ENCODE results near the gene PRRT1B.
"Not testable (repeated sequence)": the region's sequence is repeated elsewhere in the genome, so short reads cannot be mapped to it uniquely, and the experiment has no call there.

PRRT1B gene

DNA sequence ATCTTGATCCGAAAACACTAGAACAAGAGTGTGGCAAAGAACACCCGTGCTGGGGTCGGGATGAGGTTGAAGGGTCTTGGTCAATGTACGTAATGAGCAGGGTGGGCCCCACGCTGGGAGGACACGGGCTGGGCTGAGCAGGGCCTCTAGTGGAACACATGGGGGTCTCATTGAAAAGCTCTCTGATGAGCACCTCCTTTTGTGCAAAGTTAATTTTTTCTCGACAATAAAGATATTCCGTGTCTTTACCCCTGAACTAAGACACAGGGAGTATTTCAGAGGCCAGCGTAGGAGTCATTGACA, 22.3 kb upstream of the PRRT1B start:
- DNase-seq = no peak

DNA sequence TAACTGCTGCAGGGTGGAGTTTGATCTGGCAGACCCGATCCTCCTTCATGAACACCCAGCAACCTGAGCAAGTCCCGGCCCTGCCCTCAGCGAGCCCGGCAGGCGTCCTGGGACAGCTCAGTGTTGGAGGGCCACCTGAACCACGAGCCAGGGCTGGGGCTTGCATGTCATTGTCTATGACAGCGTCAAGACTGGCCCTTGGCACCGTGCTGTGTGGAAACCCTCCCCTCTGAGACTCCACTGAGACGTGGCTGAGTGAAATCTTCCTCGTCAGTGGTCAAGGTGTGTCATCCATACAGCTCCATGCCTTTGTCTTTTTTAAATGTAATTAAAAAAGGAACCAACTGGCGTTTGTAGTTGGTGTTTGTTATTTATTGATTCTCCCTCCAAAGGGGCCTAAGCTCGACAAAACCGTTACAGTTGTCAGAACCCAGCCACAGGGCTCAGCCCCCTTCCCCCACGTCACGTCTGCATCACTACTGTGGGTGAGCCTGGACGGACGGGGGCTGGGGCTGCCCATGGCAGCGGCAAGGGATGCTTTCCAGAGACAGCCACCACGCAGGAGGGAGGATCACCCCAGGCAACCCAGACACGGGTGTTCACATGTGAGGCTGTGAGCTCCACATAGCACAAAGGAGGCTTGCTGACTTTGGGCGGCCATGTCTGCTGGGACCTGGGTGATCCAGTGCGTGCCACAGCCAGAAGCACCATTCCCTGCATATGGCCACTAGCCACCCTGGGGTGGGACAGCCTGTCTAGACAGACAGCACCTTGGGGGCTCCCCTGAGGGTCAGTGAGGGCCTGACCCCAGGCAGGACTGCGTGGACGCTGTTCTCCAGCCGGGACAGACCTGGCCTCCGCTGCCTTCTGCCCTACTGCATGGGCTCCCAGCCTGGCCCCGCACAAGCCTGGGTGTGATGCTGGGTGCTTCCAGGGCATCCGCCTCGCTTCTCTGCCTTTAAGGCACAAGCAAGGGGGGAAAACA, 21.6 kb upstream of the PRRT1B start:
- DNase-seq = no peak

DNA sequence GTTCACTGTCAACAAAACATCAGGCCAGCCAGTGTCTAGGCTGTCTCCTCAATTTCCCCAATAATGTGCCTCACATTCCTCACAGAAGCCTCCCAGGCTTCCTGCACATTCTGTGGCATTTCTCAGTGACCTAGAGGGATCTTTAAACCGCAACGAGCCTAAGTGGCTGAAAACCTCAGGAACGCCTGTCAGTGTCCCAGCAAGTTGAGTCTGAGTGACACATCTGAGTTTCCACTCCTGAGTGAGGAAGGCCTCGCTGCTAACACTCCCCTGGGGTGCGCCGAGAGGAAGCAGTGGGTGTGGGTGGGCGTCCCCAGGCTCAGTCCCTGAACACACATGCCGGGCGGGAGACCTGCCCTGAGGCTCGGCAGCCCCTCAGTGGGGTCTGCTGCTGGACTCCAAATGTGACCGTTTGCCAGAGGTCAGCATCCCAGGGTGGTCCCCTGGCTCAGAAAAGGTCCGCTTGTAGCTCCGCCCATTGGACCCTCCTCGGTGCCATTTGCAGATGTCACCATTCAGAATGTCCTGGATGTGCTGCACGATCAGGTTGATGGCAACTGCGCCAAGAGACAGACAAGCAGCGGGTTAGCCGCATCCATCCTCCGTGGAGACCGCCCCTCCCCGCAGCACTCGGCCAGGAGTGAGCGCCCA, 20.5 kb upstream of the PRRT1B start:
- DNase-seq = no peak

DNA sequence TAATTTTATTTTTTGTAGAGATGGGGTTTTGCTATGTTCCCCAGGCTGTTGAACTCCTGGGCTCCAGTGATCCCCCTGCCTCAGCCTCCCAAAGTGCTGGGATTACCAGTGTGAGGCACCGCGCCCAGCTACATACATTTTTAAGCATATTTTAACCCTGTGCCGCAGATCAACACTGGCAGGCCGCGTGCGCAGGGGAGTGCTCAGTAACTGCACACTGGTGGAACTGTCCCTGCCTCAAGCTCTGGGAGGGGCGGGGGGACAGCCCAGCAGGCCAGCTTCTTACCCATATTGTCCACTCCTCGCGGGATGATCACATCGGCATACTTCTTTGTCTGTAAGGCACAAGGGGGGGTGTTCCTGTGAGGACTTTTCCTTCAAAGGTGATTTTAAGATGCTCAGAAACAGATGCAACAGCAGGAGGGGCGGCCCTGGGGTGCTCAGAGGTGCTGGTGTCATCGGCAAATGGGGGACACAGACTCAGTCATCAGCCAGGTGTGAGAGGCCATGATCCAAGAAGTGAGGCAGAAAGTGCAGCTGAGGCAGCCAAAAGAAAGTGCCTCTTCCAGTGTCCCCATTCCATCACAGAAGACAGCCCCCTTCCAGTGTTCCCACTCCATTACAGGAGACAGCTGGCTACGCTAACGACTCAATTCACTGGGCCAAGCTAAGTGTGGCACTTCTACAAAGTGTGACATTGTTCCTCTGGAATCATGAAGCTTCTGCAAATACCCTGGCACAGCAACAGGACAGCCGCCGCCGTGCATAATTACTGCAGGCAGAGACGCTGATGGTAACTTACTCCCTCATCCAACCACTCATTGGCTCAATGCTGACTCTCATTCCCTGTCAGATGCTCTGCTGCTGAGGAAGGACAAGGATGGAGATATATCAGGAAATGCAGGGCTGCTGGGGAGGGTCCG, 19.4 kb upstream of the PRRT1B start:
- no peak for DNase-seq

DNA sequence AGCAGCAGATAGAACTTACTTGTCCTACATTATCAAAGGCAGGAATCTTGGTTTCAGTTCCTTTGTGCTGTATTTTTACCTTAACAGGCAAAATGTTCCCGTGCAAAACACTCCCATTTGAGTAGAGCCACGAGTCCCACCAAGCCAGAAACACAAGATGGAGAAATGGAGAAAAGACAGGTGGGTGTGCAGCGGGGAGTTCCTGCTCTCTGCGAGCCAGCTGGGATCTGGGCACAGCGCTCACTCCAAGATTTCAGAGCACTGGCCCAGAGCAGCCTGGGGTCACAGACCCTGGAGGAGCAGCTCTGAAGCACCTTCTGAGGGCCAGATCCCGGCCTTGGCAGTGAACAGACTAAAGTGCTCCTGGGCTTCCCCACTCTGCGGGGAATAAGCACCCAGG, 17.1 kb upstream of the PRRT1B start:
- DNase-seq = no peak

DNA sequence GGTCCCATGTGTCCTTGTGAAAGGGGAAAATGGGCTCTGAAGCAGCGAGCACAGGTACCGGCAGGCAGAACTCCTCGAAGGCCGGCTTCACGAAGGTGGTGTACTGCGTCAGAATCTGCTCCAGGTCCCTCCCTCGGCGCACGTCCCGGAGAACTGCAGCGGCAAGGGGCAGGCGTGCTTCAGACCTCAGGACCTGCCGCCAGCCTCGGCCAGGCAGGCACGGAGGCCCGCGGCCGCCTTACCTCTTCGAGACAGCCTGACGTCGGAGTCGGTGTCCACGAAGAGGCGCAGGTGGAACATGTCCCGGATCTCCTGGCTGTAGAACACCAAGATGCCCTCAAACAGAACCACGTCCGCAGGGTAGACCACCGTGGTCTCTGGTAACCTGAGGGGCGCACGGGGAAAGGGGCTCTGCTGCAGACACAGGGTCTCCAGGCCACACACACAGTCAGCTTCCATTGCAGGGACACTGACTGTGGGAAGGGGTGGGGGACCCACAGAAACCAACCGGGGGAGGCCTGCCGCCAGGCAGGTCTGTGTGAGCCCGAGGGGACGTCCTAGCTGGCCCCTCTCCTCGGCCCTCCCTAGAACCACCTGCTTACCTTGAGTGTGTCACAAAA, 16.3 kb upstream of the PRRT1B start:
- no peak for DNase-seq

DNA sequence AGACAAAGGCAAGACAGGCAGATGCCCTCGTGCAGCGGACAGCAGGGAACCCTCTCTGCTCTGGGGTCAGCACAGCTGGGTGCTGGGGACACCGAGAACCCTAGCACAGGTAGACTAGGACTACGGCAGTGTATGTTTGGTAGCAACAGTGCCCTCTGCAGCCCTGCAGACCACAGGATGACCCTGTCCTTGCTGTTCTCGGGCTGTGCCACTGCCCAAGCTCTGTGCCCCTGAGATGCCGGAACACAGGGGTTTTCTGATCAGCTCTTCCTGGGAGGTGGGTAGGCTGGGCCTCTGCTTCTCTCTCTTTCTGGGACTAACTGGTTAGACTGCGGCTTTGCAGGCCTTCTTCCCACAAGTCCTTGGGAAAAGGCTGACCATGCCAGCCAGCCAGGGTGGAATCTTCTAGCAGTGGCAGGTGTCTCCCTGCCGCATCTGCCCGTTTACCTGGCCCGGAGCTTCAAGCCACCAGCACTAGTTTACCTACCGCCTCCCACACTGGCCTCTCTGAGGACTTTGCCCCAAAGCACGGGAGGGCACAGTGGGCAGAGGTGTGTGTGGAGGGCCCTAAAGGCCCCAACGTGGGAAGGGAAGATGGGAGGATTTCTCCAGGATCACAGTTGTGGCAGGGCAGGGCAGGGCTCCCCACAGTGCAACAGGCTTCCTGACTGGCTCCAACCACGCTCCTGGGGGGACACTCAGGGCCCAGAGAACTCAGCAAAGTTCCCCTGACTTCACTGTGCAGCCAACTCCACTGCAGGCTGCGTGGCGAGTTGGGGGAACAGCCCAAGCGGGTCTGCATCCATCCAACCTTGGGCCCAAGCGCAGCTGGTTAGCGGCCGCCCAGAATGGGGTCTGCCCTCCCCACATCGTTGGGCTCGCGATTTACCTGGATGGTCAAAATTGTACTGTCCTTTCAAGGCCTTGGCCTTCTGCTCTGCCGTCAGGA, 15.5 kb upstream of the PRRT1B start:
- no peak for DNase-seq

DNA sequence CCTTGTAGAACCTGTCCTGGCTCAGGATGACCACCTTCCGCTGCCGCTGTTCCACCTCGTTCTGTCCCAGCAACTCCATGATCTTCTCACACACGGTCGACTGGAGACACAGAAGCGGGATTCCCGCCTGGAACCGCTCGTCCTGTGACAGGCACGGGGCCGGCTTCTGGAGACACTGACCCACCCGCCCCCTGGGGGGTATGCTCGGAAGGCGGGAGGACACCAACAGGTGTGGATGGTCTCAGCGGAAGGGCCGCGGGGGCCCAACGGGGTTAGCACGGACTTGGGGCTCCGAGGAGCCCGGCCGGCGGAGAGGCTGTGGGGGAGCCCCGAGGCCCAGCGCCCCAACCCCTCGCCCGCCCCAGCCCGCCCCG, 14.8 kb upstream of the PRRT1B start:
- DNase-seq = no peak

DNA sequence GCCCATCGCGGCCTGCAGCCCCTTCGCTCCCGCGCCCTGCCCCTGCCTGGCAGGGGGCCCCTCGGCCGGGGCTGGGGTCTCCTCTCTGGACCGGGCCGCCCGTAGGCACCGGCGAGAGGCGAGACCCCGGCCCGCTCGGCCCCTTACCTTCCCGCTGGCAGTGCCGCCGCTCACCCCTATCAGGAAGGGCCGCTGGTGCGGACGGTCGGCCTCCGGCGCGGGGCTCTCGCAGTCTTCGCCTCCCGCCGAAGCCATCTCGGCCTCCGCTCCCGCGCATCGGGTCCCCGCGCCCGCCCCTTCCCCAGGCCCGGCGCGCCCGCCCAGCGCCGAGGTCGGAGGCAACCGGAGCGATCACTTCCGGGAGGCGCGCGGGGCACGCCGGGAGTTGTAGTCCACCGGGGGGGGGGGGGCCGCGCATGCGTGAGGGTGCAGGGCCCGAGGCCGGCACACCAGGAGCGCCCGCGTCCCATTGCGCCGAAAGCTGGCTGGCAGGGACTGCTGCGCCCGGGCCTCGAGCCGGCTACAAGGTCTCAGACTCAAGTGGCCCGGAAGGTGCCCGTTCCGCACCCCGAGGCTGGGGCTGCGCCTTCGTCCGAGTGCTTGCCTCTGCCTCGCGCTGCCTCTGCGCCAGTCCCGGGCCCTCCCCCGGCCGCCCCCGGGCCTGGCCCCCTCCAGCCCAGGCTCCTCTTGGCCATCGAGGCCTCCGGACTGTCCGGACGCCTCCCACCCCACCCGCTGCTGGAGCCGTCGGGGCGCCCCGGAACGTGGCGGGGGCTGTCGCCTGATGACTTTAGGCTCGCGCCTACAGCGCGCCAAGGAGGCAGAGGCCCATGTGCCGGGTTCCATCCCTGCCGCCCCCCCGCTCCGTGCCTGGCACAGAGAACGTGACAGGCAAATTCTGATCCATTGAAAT, 14.1 kb upstream of the PRRT1B start, which contains the start of gene UCK1:
TSS of gene UCK1 (minus strand) at position 344 of the 913 bp plus-strand sequence. CDS start at position 255, 89 bp downstream.
- peak; percentile 68 to 73 for DNase-seq

DNA sequence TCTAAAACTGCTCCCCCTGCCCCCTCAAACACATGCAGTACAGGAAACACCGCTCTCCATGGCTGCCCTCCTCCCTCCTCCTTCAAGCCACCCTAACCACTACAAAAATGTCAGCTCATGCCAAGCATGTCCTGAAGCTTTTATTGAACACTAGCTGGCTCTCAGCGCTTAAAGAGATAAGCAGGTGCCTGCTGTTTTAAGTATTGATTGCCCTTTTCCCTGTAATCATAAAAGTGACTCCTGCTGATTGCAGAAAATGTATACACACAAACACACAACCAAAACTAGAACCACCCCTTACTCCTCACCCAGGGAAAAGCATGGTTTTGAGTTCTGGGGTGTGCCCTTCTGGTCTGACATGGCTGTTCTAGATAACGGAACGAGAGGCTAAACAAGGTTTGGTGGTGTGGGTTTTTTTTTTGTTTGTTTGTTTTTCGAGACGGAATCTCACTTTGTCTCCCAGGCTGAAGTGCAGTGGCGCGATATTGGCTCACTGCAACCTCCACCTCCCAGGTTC, 10.5 kb upstream of the PRRT1B start:
- DNase-seq = no peak

DNA sequence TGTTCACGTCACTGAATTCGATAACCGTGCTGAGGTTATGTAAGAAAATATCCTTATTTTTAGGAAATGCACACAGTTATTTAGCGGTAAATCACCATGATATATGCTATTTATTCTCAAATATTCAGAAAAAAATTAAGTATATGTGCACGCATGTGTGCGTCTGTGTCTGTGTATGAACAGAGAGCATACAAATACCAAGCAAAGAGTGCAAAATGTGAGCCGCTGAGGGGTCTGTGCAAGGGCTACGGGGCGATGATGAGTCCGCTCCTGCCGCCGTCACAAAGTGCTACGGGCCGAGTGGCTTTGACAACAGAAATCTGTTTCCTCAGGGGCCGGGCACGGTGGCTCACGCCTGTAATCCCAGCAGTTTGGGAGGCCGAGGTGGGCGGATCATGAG, 7.4 kb upstream of the PRRT1B start:
- no peak for DNase-seq

DNA sequence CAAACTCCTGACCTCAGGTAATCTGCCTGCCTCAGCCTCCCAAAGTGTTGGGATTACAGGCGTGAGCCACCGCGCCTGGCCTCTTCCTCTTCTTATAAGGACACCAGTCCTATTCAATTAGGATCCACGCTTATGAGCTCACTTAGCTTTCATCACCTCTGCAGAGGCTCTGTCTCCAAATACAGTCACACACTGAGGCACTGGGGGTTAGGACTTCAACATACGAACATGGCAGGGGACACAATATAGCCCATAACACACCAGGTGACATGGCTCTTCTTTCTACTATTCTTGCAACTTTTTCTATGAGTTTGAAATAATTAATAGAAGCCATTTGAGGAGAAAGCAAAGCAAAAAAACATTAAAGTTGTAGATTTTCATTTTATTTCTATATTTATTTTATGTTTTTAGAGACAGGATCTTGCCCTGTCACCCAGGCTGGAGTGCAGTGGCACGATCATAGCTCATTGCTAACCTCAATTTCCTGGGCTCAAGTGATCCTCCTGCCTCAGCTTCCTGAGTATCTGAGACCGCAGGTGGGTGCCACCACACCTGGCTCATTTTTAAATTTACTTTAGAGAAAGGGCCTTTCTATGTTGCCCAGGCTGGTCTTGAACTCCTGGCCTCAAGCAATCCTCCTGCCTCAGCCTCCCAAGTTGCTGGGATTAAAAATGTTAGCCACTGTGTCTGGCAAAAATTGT, 6.0 kb upstream of the PRRT1B start:
- no peak for DNase-seq

DNA sequence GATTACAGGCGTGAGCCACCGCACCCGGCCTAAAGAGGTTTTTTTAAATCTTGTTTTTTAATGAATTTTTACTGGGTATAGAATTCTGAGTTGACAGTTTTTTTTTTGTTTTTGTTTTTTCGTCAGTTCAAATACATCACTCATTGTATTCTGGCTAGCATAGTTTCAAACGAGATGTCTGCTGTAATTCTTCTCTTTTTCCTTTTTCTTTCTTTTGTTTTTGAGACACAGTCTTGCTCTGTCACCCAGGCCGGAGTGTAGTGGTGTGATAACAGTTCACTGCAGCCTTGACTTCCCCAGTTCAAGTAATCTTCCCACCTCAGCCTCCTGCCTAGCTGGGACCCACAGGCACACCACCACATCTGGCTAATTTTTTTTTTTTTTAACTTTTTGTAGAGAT, 2.2 kb upstream of the PRRT1B start:
- no peak for DNase-seq

DNA sequence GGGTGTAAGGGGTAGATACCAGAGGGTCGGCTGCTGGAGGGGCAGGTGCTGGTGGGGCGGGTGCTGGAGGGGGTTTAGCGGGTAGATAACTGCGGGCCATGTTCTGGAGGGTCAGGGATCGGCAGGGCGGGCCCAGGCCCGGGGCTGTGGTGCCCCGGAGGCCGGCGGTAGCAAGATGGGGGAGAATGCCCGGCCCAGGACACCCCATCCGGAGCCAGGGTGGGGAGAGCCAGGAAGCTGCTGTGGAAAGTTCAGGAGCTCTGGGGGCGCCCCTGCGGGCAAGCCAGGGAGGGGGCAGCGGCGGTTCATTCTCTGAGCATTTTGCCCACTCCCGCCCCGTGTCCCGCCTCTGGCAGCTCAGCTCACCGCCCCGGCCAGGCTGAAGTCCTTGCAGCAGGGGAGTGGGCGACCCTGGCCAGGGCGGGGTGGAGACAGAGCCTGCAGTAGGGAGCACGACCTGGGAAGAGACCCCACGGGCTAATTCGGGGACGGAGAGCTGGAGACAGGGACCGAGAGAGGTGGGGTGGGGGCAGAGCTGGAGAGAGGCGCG, 538 bp downstream of the PRRT1B start:
- DNase-seq = no peak

DNA sequence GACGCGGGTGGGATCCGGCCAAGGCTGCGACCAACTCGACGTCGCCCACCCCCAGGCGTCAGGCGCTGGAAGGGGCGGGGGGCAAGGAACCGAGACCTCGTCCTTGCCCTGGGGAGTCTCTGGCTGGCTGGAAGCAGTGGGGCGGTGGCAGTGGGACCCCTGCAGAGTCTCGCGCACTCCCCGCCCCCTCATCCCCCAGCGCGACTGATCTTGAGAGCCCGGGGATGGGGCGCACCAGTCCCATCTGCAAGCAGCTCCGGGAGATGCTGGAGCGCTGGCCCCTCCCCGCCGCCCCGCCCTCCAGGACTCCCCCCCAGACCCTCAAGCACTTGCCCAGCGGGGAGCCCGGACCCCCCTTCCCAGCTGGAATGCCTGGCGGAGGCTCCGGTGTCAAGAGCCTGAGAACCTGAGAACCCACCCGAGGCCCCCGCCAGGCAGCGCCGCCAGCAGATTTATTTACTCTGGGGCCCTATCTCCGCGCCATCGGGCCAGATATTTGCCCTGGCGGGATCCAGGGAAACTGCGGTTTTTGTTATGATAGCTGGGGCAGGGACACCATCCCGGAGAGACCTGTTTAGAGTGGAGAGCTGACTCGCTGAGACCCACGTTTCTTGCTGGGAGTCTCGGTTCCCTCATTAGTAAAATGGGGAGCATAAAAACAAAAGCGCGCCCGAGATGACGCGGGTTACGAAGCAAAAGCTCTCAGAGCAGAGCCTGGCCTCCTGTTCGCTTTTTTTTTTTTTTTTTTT, 1.2 kb downstream of the PRRT1B start:
- DNase-seq = no peak

DNA sequence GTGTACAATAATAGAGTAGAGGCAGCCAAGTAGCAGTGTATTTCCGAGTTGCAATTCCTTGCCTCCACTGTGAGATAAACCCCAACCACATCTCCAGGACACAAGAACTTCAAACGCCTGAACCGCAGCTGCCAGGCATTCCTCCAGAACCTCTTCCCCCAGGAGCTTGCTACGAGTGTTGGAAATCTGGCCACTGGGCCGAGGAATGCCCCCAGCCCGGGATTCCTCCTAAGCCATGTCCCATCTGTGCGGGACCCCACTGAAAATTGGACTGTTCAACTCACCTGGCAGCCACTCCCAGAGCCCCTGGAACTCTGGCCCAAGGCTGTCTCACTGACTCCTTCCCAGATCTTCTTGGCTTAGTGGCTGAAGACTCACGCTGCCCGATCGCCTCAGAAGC, 3.9 kb downstream of the PRRT1B start:
- not testable (repeated sequence) for DNase-seq

DNA sequence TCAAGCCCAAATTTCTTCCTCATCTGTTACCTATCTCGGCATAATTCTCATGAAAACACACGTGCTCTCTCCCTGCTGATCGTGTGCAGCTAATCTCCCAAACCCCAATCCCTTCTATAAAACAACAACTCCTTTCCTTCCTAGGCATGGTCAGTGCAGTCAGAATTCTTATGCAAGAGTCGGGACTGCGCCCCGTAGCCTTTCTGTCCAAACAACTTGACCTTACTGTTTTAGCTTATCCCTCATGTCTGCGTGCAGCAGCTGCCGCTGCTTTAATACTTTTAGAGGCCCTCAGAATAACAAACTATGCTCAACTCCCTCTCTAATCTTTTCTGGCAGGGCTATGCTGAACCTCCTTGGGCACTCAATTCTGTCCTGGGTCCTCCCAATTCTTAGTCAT, 5.1 kb downstream of the PRRT1B start:
- DNase-seq = not testable (repeated sequence)

DNA sequence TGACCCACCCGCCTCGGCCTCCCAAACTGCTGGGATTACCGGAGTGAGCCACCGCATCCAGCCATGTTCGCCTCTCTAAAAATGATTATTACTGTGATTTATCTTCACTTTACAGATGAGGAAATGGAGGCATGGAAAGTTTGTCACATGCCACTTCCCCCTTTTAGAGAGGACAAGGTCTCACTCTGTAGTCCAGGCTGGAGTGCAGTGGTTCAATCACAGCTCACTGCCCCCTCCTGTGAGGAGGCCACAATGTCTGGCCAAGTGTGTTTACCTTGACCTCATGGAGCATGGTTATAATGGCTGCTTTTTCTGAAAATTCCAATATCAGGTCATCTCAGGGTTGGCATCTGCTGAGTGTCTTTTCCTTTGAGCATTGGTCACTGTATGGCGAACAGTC, 6.7 kb downstream of the PRRT1B start:
- no peak for DNase-seq

Data from stimulated activated CD4-positive, alpha-beta T cell treated with anti-CD3 and anti-CD28 coated beads, Interleukin-4, amount 100 ng/mL, for 4 hours (primary cell).